Measurements from ENCODE around the gene PEX14.
"Not testable (repeated sequence)": the region's sequence is repeated elsewhere in the genome, so short reads cannot be mapped to it uniquely, and the experiment has no call there.

Gene PEX14

DNA sequence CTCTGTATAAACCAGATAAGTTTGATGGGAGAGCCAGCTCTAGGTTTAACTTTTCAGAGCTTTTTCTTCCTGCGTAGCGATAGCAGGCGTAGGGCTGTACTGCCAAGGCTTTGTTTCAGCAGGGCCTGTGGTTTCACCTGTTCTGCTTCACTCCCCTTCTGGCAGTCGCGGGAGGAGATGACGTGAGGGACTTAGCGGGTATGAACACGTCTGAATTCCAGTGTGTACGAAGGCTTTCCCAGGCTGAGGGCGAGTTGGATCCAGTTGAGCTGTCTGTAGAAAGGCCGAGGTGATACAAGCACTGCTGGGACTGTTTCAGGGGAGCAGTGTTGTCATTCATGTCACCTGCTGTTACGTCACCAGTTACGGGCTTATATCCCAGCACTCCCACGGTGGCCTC, 21.2 kb downstream of the PEX14 start:
- DNase-seq (ENCODE audit: insufficient read length, low spot score): no peak
- TF ChIP-seq, protein P1, sequence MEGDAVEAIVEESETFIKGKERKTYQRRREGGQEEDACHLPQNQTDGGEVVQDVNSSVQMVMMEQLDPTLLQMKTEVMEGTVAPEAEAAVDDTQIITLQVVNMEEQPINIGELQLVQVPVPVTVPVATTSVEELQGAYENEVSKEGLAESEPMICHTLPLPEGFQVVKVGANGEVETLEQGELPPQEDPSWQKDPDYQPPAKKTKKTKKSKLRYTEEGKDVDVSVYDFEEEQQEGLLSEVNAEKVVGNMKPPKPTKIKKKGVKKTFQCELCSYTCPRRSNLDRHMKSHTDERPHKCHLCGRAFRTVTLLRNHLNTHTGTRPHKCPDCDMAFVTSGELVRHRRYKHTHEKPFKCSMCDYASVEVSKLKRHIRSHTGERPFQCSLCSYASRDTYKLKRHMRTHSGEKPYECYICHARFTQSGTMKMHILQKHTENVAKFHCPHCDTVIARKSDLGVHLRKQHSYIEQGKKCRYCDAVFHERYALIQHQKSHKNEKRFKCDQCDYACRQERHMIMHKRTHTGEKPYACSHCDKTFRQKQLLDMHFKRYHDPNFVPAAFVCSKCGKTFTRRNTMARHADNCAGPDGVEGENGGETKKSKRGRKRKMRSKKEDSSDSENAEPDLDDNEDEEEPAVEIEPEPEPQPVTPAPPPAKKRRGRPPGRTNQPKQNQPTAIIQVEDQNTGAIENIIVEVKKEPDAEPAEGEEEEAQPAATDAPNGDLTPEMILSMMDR (IDR thresholded peaks at IDR 0.05; ENCODE audit: insufficient read depth, missing control alignments): no peak
- FAIRE-seq: no peak

DNA sequence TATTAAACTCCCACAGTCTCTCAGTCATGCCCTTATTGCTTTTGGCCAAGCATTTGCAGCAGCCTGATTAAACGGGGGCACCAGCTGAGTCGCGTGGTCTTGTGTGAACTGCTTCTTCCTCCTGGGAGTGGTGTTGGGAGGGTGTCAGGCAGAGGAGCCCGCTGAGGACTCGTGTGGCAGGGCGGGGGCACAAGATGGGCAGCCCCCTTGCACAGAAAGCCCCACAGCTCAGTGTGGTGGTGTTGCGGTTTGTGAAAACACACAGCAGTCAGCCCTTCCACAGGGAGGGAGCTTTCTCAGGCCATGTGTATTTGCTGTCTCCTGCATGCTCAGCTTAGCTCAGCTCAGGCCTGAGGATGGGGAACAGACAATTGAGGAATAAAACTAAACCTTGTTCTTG, 22.4 kb downstream of the PEX14 start:
- TF ChIP-seq, protein P1 (IDR thresholded peaks at IDR 0.05; ENCODE audit: insufficient read depth, missing control alignments): no peak
- no peak for FAIRE-seq

DNA sequence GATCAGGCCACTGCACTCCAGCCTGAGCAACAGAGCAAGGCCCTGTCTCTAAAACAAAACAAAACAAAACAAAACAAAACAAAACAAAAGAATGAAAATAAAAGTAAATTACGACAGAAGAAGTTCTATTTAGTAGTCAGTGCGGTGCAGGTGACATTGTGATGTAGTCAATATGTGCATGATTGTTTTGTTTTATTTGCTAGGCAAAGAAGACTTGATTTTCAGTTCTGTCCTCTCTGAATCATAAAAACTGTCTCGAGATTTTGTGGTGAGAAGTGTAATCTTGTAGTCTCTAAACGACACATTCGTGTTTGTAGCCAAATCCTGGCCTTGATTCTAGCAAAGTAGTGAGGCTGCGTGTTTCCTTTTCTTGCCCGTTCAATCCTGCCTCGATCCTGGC, 23.5 kb downstream of the PEX14 start:
- FAIRE-seq (no peak), DNase-seq (ENCODE audit: insufficient read length, low spot score) (no peak)
- TF ChIP-seq, protein P1 (IDR thresholded peaks at IDR 0.05; ENCODE audit: insufficient read depth, missing control alignments): no peak

More for the DNA sequence above, 22.4 kb downstream of the PEX14 start:
- no peak for DNase-seq (ENCODE audit: insufficient read length, low spot score)

DNA sequence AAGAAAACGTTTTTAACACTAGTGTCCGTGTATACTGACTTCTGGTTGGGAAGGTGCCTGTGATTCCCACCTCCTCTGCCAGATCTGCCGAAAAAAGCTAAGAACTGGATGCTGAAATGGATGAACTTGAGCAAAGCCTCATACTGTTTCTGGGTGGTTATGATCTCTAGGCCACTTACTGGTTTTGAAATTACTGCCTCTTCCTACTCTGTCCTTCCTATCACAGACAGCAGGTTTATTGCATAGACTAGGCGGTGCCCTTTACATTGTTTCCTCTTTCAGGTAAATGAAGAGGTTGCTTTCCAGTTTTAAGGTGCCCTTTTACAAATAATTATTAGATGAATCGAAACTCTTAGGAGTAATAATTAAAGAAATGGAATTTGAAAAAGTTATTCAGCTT, 27.5 kb downstream of the PEX14 start:
- FAIRE-seq (no peak), DNase-seq (ENCODE audit: insufficient read length, low spot score) (no peak)
- TF ChIP-seq, protein P1 (IDR thresholded peaks at IDR 0.05; ENCODE audit: insufficient read depth, missing control alignments): no peak

DNA sequence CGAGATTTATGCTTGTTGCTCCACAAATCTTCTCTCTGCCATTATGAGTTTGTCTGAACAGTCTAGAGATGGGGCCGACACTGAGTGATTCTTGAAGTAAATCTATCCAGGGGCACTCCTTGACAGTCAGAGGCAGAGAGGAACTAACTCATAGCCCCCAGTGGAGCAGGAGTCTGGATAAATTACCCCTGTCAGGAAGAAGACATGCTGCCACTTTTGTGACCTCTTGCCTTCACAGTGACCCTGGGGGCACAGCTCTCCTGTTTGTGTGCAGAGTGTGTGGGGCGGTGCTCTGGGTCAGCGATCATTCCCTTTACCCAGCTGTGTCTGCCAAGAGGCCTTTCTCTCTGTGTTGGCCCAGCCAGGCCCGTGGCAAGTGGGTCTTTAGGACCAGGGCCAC, 29.5 kb downstream of the PEX14 start:
- TF ChIP-seq, protein P1 (IDR thresholded peaks at IDR 0.05; ENCODE audit: insufficient read depth, missing control alignments): no peak
- DNase-seq (ENCODE audit: insufficient read length, low spot score): no peak

DNA sequence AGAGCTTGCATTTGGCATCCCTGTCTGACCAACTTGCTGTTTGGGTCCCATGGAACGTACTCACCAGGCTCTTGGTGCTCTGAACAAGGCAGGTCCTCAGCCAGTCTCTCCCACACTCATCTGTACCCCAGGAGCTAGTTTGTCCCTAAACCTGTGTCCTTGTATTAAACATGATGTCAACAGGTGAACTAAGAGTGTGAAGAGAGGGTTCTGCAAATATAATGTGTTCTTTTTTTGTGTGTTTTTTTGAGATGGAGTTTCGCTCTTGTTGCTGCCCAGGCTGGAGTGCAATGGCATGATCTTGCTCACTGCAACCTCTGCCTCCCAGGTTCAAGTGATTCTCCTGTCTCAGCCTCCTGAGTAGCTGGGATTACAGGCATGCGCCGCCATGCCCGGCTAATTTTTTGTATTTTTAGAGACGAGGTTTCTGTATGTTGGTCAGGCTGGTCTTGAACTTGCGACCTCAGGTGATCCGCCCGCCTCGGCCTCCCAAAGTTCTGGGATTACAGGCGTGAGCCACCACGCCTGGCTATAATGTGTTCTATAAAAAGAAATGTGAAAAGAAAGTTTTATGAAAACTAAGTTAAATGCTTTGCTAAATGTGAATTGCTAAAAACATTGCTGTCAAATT, 31.4 kb downstream of the PEX14 start:
- DNase-seq (ENCODE audit: insufficient read length, low spot score); FAIRE-seq: not testable (repeated sequence)

More for the DNA sequence above, 29.5 kb downstream of the PEX14 start:
- no peak for FAIRE-seq

DNA sequence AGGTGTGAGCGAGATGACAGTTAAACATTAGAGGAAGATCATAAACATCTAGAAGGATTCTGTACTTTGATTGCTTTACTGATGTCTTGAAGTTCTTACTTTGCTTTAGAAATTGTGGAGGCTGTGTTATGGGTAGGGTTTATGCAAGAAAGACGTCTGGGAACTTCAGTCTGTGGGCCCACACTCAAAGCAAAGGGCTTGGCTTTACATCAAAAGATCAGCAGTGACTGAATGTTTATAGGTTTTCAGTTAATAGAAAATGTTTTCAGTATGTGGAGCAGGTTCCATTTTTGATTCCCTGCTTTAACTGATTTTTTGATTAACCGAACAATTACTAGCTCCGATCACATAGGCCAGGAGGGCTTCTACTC, 31.9 kb downstream of the PEX14 start:
- DNase-seq (ENCODE audit: insufficient read length, low spot score) (no peak), FAIRE-seq (no peak)
- TF ChIP-seq, protein P1 (IDR thresholded peaks at IDR 0.05; ENCODE audit: insufficient read depth, missing control alignments): no peak

Data from D721Med (cell line).